Measurements from ENCODE around the gene SLC15A2.
A peak's percentile ranks its signal among the peaks of the same experiment; 100 is the strongest.

SLC15A2 gene

GRCh38 chr3:121943431-121943830 lies 49.2 kb downstream of the SLC15A2 start:
- no peak overlapping the region for H3K9ac ChIP-seq

GRCh38 chr3:121948641-121949040 lies 54.4 kb downstream of the SLC15A2 start:
- no peaks in the 10 kb centered on the region for H3K4me1 ChIP-seq
- peaks cover 24 to 33% (median 30%) of the 10 kb centered on the region in 11 experiments for H3K9me3 ChIP-seq (replicated peaks in 1 of 11)
- no peaks in the 10 kb centered on the region for H4K20me1 ChIP-seq
- no peak for TF ChIP-seq Cebpa-rat (IDR thresholded peaks at IDR 0.05)
- H3K9ac ChIP-seq = no peak overlapping the region
- H3K4me2 ChIP-seq = no peak overlapping the region
- H3K4me3 ChIP-seq = no peak overlapping the region
- H3K36me3 ChIP-seq = peaks cover 38 to 98% (median 55%) of the 10 kb centered on the region in 11 experiments
- H3K27ac ChIP-seq = no peak overlapping the region
- H3K27me3 ChIP-seq = no peaks in the 10 kb centered on the region

More at GRCh38 chr3:121943431-121943830, 49.2 kb downstream of the SLC15A2 start:
- H3K27me3 ChIP-seq = no peaks in the 10 kb centered on the region
- no peak overlapping the region for H3K27ac ChIP-seq
- no peaks in the 10 kb centered on the region for H3K4me1 ChIP-seq
- H3K9me3 ChIP-seq (replicated peaks in 1 of 11) = no peaks in the 10 kb centered on the region; a peak in 1 of 22 replicates
- H3K4me3 ChIP-seq = no peak overlapping the region
- TF ChIP-seq Cebpa-rat (IDR thresholded peaks at IDR 0.05) = no peak
- no peak overlapping the region for H3K4me2 ChIP-seq
- no peaks in the 10 kb centered on the region for H4K20me1 ChIP-seq
- peaks cover 63 to 100% (median 75%) of the 10 kb centered on the region in 11 experiments for H3K36me3 ChIP-seq

DNA sequence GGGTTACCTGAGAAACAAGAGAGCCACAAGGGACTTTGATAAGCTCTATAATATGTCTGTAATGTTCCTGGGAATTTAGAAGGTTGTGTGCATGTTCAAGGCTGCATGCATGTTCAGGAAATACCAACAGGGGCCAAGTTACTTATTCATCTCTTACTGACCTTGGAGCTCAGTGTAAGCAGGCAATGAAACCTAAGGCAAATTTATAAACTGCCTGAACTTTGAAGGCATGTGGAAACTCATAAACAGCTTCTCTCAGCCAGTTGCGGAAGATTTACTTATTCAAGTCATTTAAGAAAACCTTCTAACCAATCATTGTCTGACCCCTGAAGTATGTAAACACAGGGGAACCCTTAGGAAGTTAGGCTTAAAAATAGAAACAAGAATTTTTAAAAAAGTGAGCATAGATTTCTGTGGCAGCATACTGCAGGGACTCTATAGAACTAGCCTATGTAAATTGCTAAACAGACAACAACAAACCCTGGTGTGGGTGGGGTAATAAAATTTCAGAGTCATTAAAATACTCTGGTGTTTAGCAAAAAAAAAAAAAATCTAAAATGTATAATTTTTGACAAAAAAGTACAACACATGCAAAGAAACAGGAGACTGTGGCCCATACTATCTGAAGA lies 57.2 kb downstream of the SLC15A2 start:
- Histone ChIP-seq H3K4me3 (no peak overlapping the region), H4K20me1 (no peaks in the 10 kb centered on the region), H3K4me2 (no peak overlapping the region)

GRCh38 chr3:121956363-121956762 lies 62.2 kb downstream of the SLC15A2 start:
- H3K4me2 ChIP-seq = peak overlapping the region in 3 of 11 experiments; percentile 74 to 92 (median 85); a peak in 5 of 22 replicates
- peak overlapping the region in 3 of 11 experiments; percentile 64 to 89 (median 78); a peak in 3 of 22 replicates for H3K27ac ChIP-seq
- H3K36me3 ChIP-seq = peaks cover 17 to 72% (median 38%) of the 10 kb centered on the region in 11 experiments
- no peak overlapping the region for H3K9ac ChIP-seq
- H3K4me1 ChIP-seq = peaks cover 0 to 56% (median 8%) of the 10 kb centered on the region in 10 experiments; a peak in 12 of 20 replicates
- H3K9me3 ChIP-seq (replicated peaks in 1 of 11) = peaks cover 32 to 46% (median 36%) of the 10 kb centered on the region in 11 experiments
- no peak overlapping the region for H3K4me3 ChIP-seq
- no peaks in the 10 kb centered on the region for H3K27me3 ChIP-seq
- no peaks in the 10 kb centered on the region for H4K20me1 ChIP-seq
- no peak for TF ChIP-seq Cebpa-rat (IDR thresholded peaks at IDR 0.05)

More for the DNA sequence above, 57.2 kb downstream of the SLC15A2 start:
- H3K27ac ChIP-seq = no peak overlapping the region
- peaks cover 38 to 47% (median 41%) of the 10 kb centered on the region in 11 experiments for H3K9me3 ChIP-seq (replicated peaks in 1 of 11)
- H3K4me1 ChIP-seq = peaks cover 0 to 22% (median 0%) of the 10 kb centered on the region in 10 experiments; a peak in 6 of 20 replicates
- TF ChIP-seq Cebpa-rat (IDR thresholded peaks at IDR 0.05) = no peak
- H3K9ac ChIP-seq = no peak overlapping the region
- H3K27me3 ChIP-seq = no peaks in the 10 kb centered on the region
- H3K36me3 ChIP-seq = peaks cover 29 to 95% (median 44%) of the 10 kb centered on the region in 11 experiments

DNA sequence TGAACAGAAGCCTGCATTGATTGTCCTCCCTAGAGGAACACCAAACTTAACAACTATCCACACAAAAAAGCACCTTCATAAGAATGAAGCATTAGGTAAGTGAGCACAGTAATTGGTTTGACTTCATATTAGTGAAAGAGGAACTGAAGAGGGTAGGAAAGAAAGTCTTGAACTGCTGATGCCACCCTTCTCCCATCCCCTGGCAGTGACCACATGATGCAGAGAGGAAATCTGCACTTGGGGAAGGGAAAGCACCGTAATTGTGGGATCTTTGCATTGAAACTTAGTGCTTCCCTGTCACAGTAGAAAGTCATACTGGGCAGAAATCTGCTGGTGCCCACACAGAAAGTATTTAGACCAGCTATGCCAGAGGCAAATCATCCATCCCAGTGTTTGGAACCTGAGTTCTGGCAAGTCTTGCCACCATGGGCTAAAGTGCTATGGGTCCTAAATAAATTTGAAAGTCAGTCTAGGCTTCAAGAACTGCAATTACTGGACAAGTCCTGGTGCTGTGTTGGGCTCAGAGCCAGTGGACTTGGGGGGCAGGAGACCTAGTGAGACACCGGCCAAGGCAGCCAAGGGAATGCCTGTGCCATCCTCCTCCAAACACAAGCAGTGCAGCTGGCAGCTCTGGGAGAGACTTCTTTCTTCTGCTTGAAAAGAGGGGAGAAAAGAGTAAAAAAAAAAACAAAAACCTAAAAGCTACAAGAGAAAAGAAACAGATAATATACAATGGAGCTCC lies 63.6 kb downstream of the SLC15A2 start:
- H3K9me3 ChIP-seq (replicated peaks in 1 of 11) = peaks cover 32 to 45% (median 36%) of the 10 kb centered on the region in 11 experiments
- H3K36me3 ChIP-seq = peaks cover 4 to 70% (median 30%) of the 10 kb centered on the region in 11 experiments; a peak in 19 of 22 replicates
- peak overlapping the region in 1 of 10 experiments; percentile 11; a peak in 2 of 20 replicates for H3K4me3 ChIP-seq
- H3K27ac ChIP-seq = peak overlapping the region in 4 of 11 experiments; percentile 52 to 89 (median 80); a peak in 8 of 22 replicates
- peak overlapping the region in 3 of 11 experiments; percentile 61 to 77 (median 72); a peak in 5 of 22 replicates for H3K9ac ChIP-seq
- no peaks in the 10 kb centered on the region for H3K27me3 ChIP-seq
- peaks cover 0 to 56% (median 8%) of the 10 kb centered on the region in 10 experiments; a peak in 12 of 20 replicates for H3K4me1 ChIP-seq
- H4K20me1 ChIP-seq = no peaks in the 10 kb centered on the region
- peak overlapping the region in 6 of 11 experiments; percentile 8 to 92 (median 74); a peak in 10 of 22 replicates for H3K4me2 ChIP-seq
- no peak for TF ChIP-seq Cebpa-rat (IDR thresholded peaks at IDR 0.05)

DNA sequence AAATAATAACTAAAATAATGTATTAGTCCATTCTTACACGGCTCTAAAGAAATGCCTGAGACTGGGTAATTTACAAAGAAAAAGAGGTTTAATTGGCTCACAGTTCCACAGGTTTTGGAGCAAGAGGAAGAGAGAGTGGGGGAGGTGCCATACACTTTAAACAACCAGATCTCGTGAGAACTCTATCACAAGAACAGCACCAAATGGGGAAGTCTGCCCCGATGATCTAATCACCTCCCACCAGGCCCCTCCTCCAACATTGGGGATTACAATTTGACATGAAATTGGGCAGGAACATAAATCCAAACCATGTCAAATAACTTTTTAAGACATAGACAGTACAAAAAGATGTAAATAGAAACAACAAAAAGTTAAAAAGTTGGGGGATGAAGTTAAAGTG lies 64.6 kb downstream of the SLC15A2 start:
- H3K36me3 ChIP-seq = peaks cover 4 to 70% (median 28%) of the 10 kb centered on the region in 11 experiments; a peak in 18 of 22 replicates
- peaks cover 37 to 49% (median 38%) of the 10 kb centered on the region in 11 experiments for H3K9me3 ChIP-seq (replicated peaks in 1 of 11)

GRCh38 chr3:121961283-121961682 lies 67.1 kb downstream of the SLC15A2 start:
- H3K36me3 ChIP-seq = peaks cover 0 to 48% (median 22%) of the 10 kb centered on the region in 11 experiments; a peak in 16 of 22 replicates
- no peak for TF ChIP-seq Cebpa-rat (IDR thresholded peaks at IDR 0.05)
- no peak overlapping the region for H3K9ac ChIP-seq
- peaks cover 31 to 53% (median 43%) of the 10 kb centered on the region in 11 experiments for H3K9me3 ChIP-seq (replicated peaks in 1 of 11)
- H3K4me2 ChIP-seq = no peak overlapping the region
- peaks cover 0 to 35% (median 8%) of the 10 kb centered on the region in 10 experiments; a peak in 11 of 20 replicates for H3K4me1 ChIP-seq
- H3K4me3 ChIP-seq = no peak overlapping the region
- H3K27me3 ChIP-seq = no peaks in the 10 kb centered on the region
- no peaks in the 10 kb centered on the region for H4K20me1 ChIP-seq
- no peak overlapping the region for H3K27ac ChIP-seq

More for the DNA sequence above, 64.6 kb downstream of the SLC15A2 start:
- H3K4me3 ChIP-seq = no peak overlapping the region
- no peaks in the 10 kb centered on the region for H4K20me1 ChIP-seq
- peak overlapping the region in 3 of 11 experiments; percentile 78 to 89 (median 82); a peak in 7 of 22 replicates for H3K27ac ChIP-seq
- peak overlapping the region in 3 of 11 experiments; percentile 85 to 92 (median 87); a peak in 6 of 22 replicates for H3K4me2 ChIP-seq
- H3K9ac ChIP-seq = peak overlapping the region in 2 of 11 experiments; percentile 72 to 77; a peak in 2 of 22 replicates
- no peaks in the 10 kb centered on the region for H3K27me3 ChIP-seq
- peaks cover 0 to 56% (median 8%) of the 10 kb centered on the region in 10 experiments; a peak in 12 of 20 replicates for H3K4me1 ChIP-seq
- no peak for TF ChIP-seq Cebpa-rat (IDR thresholded peaks at IDR 0.05)

DNA sequence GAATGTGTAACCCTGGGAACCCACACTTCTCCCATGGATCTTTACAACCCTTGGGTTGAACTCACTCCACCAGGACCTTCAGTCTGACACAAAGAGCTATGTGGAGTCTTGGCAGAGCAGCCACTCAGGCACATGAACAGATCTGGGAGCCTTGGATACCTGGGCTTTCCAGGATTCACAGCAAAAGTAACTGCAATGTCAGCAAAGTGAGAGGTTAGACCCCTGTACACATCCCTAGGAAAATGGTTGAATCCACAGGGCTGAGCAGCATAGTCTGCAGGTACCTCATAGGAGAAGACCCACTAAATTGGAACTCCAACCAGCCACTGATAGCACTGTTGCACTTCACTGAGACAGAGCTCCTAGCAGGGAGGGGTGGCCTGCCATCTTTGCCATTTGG lies 68.2 kb downstream of the SLC15A2 start:
- Histone ChIP-seq H3K27me3 (no peaks in the 10 kb centered on the region), H3K9ac (no peak overlapping the region), H3K36me3 (peaks cover 0 to 38% (median 19%) of the 10 kb centered on the region in 11 experiments; a peak in 16 of 22 replicates), H3K27ac (no peak overlapping the region), H3K4me2 (no peak overlapping the region), H3K4me1 (peaks cover 0 to 24% (median 7%) of the 10 kb centered on the region in 10 experiments; a peak in 11 of 20 replicates), H3K4me3 (no peak overlapping the region), H4K20me1 (no peaks in the 10 kb centered on the region), H3K9me3 (replicated peaks in 1 of 11) (peaks cover 31 to 53% (median 41%) of the 10 kb centered on the region in 11 experiments)
- no peak for TF ChIP-seq Cebpa-rat (IDR thresholded peaks at IDR 0.05)

All from BLaER1 treated with 17β-estradiol and CSF1 and Interleukin-3, amounts not matched to agents 10 nM and 100 nM (cell line).